ENCODE data around the gene PRR18. TPM values are rescaled to one million over a fixed set of nuclear protein-coding genes. Genes with fewer than 3 reads are reported as not detected.

The PRR18 gene
- total RNA-seq, 1 experiment from 2014 or later: not detected

- no peak overlapping the region for H4K8ac ChIP-seq (replicated peaks; ENCODE audit: insufficient read length, low read depth, low read length)
- no peak overlapping the region for H3K4me3 Mint-ChIP-seq
Measured at GRCh38 chr6:166289207-166290060, 18.8 kb downstream of the PRR18 start.

More at GRCh38 chr6:166289207-166290060, 18.8 kb downstream of the PRR18 start:
- Histone ChIP-seq H4K5ac (ENCODE audit: insufficient read length, low read depth, low read length) (no peak overlapping the region), H4K91ac (ENCODE audit: insufficient read length, low read depth, low read length) (no peak overlapping the region), H2BK5ac (ENCODE audit: insufficient read length, low read length) (no peak overlapping the region), H2BK20ac (ENCODE audit: low read depth, low read length, poor library complexity, severe bottlenecking) (no peak overlapping the region), H2AK5ac (ENCODE audit: insufficient read length, low read length) (no peak overlapping the region), H2BK12ac (ENCODE audit: insufficient read length, low read depth, low read length) (no peak overlapping the region), H3K9me3 (ENCODE audit: control insufficient read depth, low read depth, low read length) (no peaks in the 10 kb centered on the region), H4K20me1 (ENCODE audit: control insufficient read depth, insufficient read depth, insufficient read length) (no peaks in the 10 kb centered on the region), H3K56ac (ENCODE audit: insufficient read length, low read depth, low read length) (no peak overlapping the region), H3K4me1 (ENCODE audit: insufficient read depth, low read length) (no peaks in the 10 kb centered on the region), H3K4ac (ENCODE audit: low read depth, low read length) (no peak overlapping the region), H3K18ac (ENCODE audit: insufficient read length, low read depth, low read length) (no peak overlapping the region), H3K4me2 (ENCODE audit: insufficient read depth, insufficient read length, low read length) (no peak overlapping the region), H3K79me2 (ENCODE audit: insufficient read depth, low read length) (no peaks in the 10 kb centered on the region), H3T11ph (ENCODE audit: low read length) (no peak overlapping the region), H3K27ac (ENCODE audit: insufficient read length, low read depth, low read length) (no peak overlapping the region), H2BK120ac (ENCODE audit: low read depth, low read length, poor library complexity, severe bottlenecking) (no peak overlapping the region), H3K14ac (ENCODE audit: insufficient read depth, low read length) (no peak overlapping the region), H3K23me2 (ENCODE audit: insufficient read length, low read depth, low read length, poor library complexity, severe bottlenecking) (no peaks in the 10 kb centered on the region), H3K9ac (ENCODE audit: extremely low read depth, insufficient read length, low read length) (no peak overlapping the region), H2AFZ (ENCODE audit: low read length) (no peak overlapping the region), H3K79me1 (ENCODE audit: insufficient read depth, low read depth, low read length, poor library complexity, severe bottlenecking) (no peaks in the 10 kb centered on the region), H3K27me3 (ENCODE audit: insufficient read depth, low read length) (no peaks in the 10 kb centered on the region), H2BK15ac (ENCODE audit: low read depth, low read length) (no peak overlapping the region), H3K23ac (ENCODE audit: insufficient read length, low read depth, low read length) (no peak overlapping the region)
- H3K4me1 Mint-ChIP-seq: peaks cover 7 to 8% of the 10 kb centered on the region in 2 experiments
- no peaks in the 10 kb centered on the region for H3K9me3 Mint-ChIP-seq
- TF ChIP-seq, protein P1, sequence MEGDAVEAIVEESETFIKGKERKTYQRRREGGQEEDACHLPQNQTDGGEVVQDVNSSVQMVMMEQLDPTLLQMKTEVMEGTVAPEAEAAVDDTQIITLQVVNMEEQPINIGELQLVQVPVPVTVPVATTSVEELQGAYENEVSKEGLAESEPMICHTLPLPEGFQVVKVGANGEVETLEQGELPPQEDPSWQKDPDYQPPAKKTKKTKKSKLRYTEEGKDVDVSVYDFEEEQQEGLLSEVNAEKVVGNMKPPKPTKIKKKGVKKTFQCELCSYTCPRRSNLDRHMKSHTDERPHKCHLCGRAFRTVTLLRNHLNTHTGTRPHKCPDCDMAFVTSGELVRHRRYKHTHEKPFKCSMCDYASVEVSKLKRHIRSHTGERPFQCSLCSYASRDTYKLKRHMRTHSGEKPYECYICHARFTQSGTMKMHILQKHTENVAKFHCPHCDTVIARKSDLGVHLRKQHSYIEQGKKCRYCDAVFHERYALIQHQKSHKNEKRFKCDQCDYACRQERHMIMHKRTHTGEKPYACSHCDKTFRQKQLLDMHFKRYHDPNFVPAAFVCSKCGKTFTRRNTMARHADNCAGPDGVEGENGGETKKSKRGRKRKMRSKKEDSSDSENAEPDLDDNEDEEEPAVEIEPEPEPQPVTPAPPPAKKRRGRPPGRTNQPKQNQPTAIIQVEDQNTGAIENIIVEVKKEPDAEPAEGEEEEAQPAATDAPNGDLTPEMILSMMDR (conservative IDR thresholded peaks at IDR 0.05): no peak
- no peaks in the 10 kb centered on the region; a peak in 1 of 7 replicates for H3K36me3 Mint-ChIP-seq (ENCODE audit: insufficient read depth in 1 of 3, low read depth in 3 of 3)
- no peak for DNase-seq
- peaks cover 13% of the 10 kb centered on the region for H3K27me3 Mint-ChIP-seq (ENCODE audit: low read depth)
- no CpG with 5 or more reads among the region's 14 CpGs for WGBS (ENCODE audit: extremely low coverage, insufficient read length, low lambda C conversion rate)
- no peak overlapping the region for H3K27ac Mint-ChIP-seq
